A549 (cell line): ENCODE results near the gene SH3RF1.

ENCODE experiments used
- CTCF ChIP-seq: fragments of >200 bp; sonication (Bioruptor Twin); formaldehyde crosslinking; IDR thresholded peaks from 3 replicates; pipeline ENCODE4 v1.5.1; 2016
- E2F6 ChIP-seq: IDR thresholded peaks from 2 replicates; pipeline ENCODE4 v1.6.1; 2012; ENCODE audit warnings: low read depth, borderline replicate concordance
- EP300 ChIP-seq, 2 experiments: fragments of >200 bp; sonication (Bioruptor Twin); formaldehyde crosslinking; IDR thresholded peaks; 2 replicates in 1 of 2; 3 replicates in 1 of 2; pipeline ENCODE4 v1.6.1; 2016 to 2017
- ESRRA ChIP-seq: fragments of 150-350 bp; IDR thresholded peaks from 2 replicates; pipeline ENCODE4 v1.6.1; 2014; ENCODE audit warnings: mild to moderate bottlenecking, low read length, borderline replicate concordance
- GATA3 ChIP-seq: IDR thresholded peaks from 2 replicates; pipeline ENCODE4 v1.6.1; 2012; ENCODE audit warnings: borderline replicate concordance
- MAX ChIP-seq: IDR thresholded peaks from 2 replicates; pipeline ENCODE4 v1.6.1; 2012
- MYC ChIP-seq: IDR thresholded peaks from 2 replicates; pipeline ENCODE4 v1.6.1; 2012; ENCODE audit warnings: mild to moderate bottlenecking, inconsistent platforms, low read length, improper control_type of control experiment, borderline replicate concordance
- POLR2AphosphoS2 ChIP-seq: conservative IDR thresholded peaks from 2 replicates; pipeline ENCODE4 v1.6.1; 2012; ENCODE audit warnings: low read length, improper control_type of control experiment, inconsistent platforms
- RAD21 ChIP-seq, 2 experiments: fragments of >200 bp in 1 of 2; sonication (Bioruptor Twin) in 1 of 2; formaldehyde crosslinking in 1 of 2; IDR thresholded peaks in 1 of 2; conservative IDR thresholded peaks in 1 of 2; 2 replicates in 1 of 2; 3 replicates in 1 of 2; pipeline ENCODE4 v1.6.1; 2012 to 2018; ENCODE audit warnings: inconsistent platforms in 1 of 2
- SMC3 ChIP-seq: fragments of >200 bp; sonication (Bioruptor Twin); formaldehyde crosslinking; IDR thresholded peaks from 3 replicates; pipeline ENCODE4 v1.6.1; 2018; ENCODE audit warnings: inconsistent platforms
- USF2 ChIP-seq: fragments of 450-650 bp; IDR thresholded peaks from 2 replicates; pipeline ENCODE4 v1.6.1; 2014; ENCODE audit warnings: antibody characterized with exemption
- TF ChIP-seq, protein P1 (sequence below): fragments of 200-600 bp; sonication (generic); IDR thresholded peaks from 2 replicates; pipeline ENCODE4 v1.6.1; 2016; ENCODE audit warnings: antibody characterized with exemption, mild to moderate bottlenecking, moderate library complexity

- no peak for TF ChIP-seq EP300 (IDR thresholded peaks at IDR 0.05)
- TF ChIP-seq CTCF: no peak
- TF ChIP-seq RAD21 (conservative IDR thresholded peaks at IDR 0.05 in 1 of 2, IDR thresholded peaks at IDR 0.05 in 1 of 2): no peak
- no peak for TF ChIP-seq POLR2AphosphoS2
- no peak for TF ChIP-seq ESRRA
- TF ChIP-seq E2F6: no peak
- no peak for TF ChIP-seq MAX
- TF ChIP-seq SMC3: no peak
- TF ChIP-seq, protein P1, sequence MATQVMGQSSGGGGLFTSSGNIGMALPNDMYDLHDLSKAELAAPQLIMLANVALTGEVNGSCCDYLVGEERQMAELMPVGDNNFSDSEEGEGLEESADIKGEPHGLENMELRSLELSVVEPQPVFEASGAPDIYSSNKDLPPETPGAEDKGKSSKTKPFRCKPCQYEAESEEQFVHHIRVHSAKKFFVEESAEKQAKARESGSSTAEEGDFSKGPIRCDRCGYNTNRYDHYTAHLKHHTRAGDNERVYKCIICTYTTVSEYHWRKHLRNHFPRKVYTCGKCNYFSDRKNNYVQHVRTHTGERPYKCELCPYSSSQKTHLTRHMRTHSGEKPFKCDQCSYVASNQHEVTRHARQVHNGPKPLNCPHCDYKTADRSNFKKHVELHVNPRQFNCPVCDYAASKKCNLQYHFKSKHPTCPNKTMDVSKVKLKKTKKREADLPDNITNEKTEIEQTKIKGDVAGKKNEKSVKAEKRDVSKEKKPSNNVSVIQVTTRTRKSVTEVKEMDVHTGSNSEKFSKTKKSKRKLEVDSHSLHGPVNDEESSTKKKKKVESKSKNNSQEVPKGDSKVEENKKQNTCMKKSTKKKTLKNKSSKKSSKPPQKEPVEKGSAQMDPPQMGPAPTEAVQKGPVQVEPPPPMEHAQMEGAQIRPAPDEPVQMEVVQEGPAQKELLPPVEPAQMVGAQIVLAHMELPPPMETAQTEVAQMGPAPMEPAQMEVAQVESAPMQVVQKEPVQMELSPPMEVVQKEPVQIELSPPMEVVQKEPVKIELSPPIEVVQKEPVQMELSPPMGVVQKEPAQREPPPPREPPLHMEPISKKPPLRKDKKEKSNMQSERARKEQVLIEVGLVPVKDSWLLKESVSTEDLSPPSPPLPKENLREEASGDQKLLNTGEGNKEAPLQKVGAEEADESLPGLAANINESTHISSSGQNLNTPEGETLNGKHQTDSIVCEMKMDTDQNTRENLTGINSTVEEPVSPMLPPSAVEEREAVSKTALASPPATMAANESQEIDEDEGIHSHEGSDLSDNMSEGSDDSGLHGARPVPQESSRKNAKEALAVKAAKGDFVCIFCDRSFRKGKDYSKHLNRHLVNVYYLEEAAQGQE: no peak
- TF ChIP-seq USF2: no peak
- no peak for TF ChIP-seq MYC
- no peak for TF ChIP-seq GATA3
These were observed 161.6 kb downstream of the SH3RF1 start for GRCh38 chr4:169109035-169109675.
